HG02798 (cell line): ENCODE results near the gene QRICH1.

Experiments
- ATAC-seq: cut with Tn5 transposase; IDR thresholded peaks from one replicate; pipeline ENCODE4 v1.9.1; 2021; ENCODE audit warnings: mild to moderate bottlenecking; ENCODE audit not compliant: unreplicated experiment, poor library complexity

QRICH1 gene

DNA sequence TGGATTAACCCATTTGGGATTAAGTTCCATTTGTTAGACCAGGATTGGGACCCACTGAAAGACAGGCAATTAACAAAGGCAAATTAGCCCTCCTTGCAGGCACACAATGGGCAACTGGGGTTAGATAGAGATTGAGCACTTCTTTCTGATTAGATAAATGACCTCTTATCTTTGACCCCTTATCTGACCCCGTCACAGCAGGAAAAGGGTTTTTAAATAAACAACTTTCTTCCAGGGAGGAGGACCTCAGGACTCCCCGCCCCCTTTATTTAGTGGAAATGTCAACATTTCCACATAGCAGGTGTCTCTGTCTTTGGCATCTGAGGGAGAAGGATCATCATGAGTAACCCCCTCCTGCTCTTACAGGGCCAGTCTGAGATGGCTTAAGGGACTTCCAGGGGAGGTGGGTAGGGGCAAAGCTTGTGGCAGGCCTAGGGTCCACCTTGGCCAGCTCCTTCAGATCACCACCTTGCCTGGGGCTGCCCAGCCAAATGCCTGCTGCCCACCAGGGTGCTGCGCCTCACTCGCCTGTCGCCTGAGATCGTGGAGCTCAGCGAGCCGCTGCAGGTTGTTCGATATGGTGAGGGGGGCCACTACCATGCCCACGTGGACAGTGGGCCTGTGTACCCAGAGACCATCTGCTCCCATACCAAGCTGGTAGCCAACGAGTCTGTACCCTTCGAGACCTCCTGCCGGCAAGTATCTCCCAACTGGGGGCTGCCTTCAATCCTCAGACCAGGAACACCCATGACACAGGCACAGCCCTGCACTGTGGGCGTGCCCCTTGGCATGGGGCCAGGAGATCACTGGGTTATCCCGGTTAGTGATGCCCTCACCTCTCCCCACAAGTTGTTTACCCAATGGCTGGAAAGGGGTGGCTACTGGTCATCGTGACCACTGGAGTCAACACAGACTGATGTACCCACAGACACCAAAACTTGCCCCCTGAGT is 89.2 kb downstream of the QRICH1 start:
- no peak for ATAC-seq

DNA sequence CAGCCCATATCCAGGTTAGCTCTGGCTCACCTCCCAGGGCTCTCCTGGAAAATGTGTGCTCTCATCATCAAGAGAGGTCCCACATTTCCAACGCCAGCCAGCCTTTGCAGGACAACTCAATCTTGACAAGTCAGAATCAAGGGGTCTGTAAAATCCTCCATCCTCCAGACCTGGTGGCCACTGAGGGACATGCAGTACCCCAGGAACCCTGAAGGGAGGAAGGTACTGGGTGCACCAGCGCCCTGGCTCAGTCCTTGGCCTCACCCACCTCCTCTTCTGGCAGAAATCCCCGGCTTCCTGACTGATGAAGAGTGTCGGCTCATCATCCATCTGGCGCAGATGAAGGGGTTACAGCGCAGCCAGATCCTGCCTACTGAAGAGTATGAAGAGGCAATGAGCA is 92.7 kb downstream of the QRICH1 start:
- ATAC-seq: no peak

GRCh38 chr3:48999085-48999858 is 94.6 kb downstream of the QRICH1 start:
- ATAC-seq: no peak

DNA sequence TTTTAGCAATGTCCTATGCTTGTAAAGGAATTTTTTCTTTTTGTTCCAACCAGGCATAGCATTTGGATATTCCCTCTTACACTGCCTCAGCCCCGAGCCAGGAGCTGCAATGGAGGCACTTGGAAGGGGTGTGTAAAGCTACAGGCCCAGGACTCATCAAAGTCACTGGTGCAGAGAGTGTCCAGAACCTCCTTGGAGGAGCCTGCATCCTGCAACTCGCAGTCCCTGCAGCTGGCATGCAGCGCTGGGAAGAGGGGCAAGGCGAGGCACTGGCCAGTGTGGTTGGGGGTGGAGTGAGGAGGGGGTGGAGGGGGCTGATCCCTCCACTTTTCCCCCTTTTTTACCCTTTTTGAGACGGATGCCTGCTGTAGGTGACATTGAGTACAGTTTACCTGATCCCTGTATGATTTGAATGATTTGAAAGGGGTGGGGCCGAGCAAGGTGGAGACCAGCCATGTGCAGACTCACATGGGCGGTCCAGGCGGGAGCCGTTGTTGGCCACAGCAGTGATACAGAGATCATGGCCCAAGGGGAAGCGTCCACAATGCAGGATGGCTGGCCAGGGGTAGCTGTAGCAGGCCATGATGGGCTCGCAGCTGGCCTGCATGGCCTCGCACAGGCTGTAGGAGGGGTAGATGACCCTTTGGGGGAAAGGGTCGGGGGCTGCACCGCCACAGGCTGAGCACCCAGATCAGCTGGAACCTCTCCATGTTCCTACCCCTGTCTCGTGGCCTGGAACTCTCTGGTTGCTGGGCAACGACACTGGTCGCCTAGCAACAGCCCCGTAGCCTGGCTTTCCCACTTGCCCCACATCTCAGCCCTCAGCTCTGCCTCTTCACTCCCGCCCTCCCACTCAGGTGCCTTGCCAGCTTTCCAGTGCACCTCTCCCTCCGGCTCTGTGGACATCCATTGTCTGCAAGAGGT is 95.9 kb downstream of the QRICH1 start:
- no peak for ATAC-seq

DNA sequence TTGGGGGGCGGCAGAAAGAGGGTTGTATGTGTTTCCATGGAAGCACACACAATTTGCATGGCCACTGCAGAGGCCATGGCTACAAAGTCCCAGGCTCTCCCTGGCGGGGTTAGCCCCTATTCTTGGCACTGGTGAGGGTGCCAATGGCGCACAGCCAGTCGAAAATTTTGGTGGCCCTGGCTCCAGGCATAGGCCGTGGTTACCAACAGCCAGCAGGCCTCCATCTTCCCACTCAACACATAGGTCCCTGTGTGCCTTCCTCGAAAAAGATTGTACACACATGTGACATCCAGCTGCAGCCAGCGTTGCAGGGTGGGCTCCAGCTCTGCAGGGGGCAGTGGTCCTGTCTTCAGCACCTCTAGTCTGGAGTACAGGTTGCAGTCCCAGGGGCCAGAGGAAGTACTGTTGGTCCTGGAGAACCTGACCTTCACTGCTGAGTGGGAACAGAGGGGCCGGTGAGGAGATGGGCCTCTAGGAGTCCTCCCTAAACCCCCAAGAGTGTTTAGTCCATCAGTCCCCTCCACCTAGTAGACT is 96.7 kb downstream of the QRICH1 start:
- no peak for ATAC-seq

GRCh38 chr3:48996640-48997039 is 97.2 kb downstream of the QRICH1 start:
- no peak for ATAC-seq

DNA sequence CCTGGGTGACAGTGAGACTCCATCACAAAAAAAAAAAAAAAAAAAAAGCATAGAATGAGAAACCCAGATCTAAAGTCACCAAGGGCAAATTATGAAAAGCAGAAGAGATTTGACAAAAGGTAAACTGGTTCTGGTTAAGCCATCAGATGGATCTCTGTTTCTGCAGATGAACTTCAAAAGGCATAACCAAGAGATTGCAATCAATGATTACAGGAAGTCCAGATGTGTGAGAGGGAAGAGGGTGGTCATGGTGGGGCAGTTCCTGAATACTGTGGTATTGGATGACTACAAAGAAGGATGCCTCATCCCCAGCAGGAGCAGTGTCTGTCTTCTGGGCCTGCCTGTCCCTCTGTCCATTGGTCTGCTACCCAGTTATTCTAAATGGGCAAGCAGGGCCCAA is 100.0 kb downstream of the QRICH1 start:
- ATAC-seq: no peak

GRCh38 chr3:48991851-48992545 is 101.9 kb downstream of the QRICH1 start:
- ATAC-seq: no peak

- ATAC-seq: peak; percentile 14
Observed at GRCh38 chr3:48990636-48991469, 103.0 kb downstream of the QRICH1 start.

DNA sequence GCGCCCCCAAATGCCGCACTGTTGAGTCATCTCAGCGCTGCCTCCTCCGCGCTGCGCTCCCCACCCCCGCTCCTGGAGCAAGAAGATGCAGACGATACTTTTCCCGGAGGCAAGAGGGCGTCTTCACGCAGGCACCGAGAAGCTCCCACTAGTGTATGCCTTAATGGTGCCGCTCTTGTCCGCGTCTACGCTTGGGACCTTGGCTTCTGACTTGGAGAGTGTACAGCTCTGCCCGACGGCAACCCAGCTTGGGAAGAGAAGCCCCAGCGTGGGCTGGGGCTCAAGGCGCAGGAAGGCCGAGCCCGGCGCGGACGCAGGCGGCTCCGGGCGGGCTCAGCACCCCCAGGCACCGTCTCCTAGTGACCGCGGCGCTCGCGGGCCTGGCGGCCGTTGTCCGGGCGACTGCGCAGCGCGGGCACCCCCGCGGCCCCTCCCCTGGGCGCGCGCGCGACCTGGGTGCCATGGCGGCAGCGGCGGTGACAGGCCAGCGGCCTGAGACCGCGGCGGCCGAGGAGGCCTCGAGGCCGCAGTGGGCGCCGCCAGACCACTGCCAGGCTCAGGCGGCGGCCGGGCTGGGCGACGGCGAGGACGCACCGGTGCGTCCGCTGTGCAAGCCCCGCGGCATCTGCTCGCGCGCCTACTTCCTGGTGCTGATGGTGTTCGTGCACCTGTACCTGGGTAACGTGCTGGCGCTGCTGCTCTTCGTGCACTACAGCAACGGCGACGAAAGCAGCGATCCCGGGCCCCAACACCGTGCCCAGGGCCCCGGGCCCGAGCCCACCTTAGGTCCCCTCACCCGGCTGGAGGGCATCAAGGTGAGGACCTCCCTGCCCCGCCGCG is 103.9 kb downstream of the QRICH1 start, which contains the start of gene P4HTM:
Gene P4HTM (plus strand): TSS at position 446 of the 840 bp plus-strand sequence. CDS start 16 bp downstream, at position 462.
- ATAC-seq: peak; percentile 66

DNA sequence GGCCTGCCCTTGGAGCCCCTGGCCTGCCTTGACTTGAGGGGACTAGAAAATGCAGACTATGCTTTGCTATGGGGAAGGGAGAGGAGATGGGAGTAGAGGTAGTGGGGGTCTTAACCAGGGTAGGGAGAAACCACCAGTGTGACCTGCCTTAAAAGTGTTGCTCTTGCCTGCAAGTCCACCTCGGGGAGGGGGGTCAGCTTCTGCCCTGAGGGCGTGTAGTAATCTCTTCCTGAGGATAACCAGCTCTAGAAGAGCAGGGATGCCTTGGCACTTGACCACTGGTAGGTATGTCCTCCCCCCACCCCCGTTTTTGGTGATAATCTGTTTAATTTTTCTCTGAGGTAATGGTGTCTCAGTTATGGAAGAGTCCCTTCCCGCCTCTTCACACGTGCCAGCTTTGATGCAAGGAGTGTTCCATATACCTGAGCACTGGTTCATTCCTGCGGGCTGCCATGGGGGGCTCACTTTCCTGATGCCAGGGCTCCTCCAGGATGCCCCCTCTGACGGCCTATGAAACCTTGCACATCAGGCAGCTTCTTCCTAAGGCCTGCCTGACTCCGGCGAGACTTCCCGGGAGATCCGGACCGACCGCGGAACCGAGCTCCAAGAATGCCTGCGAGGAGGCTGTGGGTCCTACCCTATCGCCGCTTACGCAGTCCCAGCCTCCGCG is 104.6 kb downstream of the QRICH1 start:
- ATAC-seq: no peak

DNA sequence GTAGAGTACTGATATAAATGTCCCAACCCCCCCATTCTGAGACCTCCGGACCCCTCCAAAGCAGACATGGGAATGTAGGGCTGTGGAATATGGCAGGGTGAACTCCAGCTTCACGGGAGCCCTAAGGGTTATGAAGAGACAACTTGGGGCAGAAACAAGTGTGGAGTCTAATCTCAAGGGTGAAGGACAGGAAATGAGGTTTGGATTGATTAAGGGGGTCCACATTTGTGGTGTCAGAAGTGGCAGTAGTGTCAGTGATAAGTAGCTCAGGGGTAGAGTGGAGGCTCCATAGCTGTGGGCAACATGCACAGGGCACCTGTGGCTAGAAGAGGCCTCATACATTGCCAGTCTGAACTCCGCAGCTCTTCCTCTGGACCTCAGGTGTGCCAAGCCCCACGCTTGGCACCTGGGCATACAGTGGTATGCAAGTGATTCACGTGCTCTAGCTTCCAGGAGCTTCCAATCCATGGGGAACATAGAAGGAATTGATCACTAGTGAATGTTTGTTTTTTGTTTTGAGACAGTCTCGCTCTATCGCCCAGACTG is 108.0 kb downstream of the QRICH1 start:
- ATAC-seq: no peak

GRCh38 chr3:48984663-48985062 is 109.2 kb downstream of the QRICH1 start:
- no peak for ATAC-seq

- no peak for ATAC-seq
Observed at GRCh38 chr3:48983096-48983495, 110.8 kb downstream of the QRICH1 start.

GRCh38 chr3:48982686-48983085 is 111.2 kb downstream of the QRICH1 start:
- ATAC-seq: no peak

GRCh38 chr3:48982016-48982415 is 111.9 kb downstream of the QRICH1 start:
- no peak for ATAC-seq

GRCh38 chr3:48980295-48980694 is 113.6 kb downstream of the QRICH1 start:
- no peak for ATAC-seq
